RWPE1 (cell line): ENCODE data around the gene CIDEB.

ENCODE experiments used
- CTCF ChIA-PET: fragments of 350-600 bp; sonication (Branson Sonifier 250); formaldehyde crosslinking; extraction: SDS; loops from one replicate; lab custom pipeline; 2021; lab: Yijun Ruan, JAX
- POLR2A ChIA-PET: fragments of 400-600 bp; formaldehyde crosslinking; extraction: SDS; loops from one replicate; lab custom pipeline; 2020; ENCODE audit warnings: antibody characterized with exemption; ENCODE audit not compliant: low non-redundant PET; lab: Yijun Ruan, JAX
- DNase-seq: peaks from one replicate; pipeline ENCODE4 v3.0.0; 2012; ENCODE audit warnings: low spot score
- H3K27ac ChIP-seq: fragments of 450-650 bp; 2 replicates; pipeline ENCODE4 v1.5.1; 2017
- TF ChIP-seq, protein P1 (sequence below): fragments of 450-650 bp; conservative IDR thresholded peaks from 2 replicates; pipeline ENCODE4 v1.5.1; 2017; ENCODE audit warnings: low read depth, mild to moderate bottlenecking

Gene CIDEB

DNA sequence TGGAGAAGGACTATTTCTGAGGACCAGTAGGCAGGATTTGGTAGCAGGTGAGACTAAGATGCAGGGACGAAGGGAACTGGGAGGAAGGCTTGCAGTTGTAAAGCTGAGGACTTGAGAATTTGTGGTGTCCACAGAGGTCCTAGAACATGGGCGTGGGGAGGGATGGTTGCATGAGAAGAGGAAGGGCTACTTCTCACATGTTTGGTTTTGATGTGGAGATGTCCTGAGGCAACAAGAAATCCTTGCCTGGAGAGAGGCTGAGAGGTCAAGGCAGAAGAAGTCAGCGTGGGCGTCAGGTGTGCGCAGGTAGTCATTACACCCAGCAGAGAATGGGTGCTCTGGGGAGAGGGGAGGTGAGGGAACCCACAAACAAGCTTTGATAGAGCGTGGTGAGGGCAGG is 30.7 kb downstream of the CIDEB start:
- POLR2A ChIA-PET: no interaction called here
- TF ChIP-seq, protein P1, sequence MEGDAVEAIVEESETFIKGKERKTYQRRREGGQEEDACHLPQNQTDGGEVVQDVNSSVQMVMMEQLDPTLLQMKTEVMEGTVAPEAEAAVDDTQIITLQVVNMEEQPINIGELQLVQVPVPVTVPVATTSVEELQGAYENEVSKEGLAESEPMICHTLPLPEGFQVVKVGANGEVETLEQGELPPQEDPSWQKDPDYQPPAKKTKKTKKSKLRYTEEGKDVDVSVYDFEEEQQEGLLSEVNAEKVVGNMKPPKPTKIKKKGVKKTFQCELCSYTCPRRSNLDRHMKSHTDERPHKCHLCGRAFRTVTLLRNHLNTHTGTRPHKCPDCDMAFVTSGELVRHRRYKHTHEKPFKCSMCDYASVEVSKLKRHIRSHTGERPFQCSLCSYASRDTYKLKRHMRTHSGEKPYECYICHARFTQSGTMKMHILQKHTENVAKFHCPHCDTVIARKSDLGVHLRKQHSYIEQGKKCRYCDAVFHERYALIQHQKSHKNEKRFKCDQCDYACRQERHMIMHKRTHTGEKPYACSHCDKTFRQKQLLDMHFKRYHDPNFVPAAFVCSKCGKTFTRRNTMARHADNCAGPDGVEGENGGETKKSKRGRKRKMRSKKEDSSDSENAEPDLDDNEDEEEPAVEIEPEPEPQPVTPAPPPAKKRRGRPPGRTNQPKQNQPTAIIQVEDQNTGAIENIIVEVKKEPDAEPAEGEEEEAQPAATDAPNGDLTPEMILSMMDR: no peak
- H3K27ac ChIP-seq: no peak overlapping the region; the same call in 1 of the 2 replicates
- DNase-seq: no peak
- CTCF ChIA-PET: interaction anchor here (0.9 to 3.6 kb wide), 2 partner anchors 20 to 31 kb away, joined by 3 to 15 read pairs; partner anchors contain the start of gene CIDEB

DNA sequence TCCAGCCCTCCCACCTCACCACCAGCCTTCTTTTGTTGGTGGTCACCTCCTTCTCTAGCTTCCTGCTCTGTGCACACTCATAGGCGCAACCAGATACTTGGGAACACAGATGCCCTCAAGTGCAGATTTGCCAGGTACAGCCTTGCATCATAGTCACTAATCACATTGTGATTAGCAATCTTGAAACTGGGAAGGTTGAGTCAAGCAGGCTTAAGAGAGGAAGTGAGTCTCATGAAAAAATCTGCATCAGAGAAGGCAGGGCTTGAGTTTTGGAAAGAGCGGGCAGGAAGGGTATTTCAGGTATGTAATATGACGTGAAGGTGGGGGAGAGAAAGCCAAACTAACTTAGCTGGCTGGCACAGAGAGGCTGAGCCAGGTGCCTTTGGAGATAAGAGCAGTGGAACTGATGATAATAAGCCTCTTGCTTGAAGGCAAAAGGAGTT is 33.7 kb downstream of the CIDEB start:
- peak overlapping the region; percentile 91 for H3K27ac ChIP-seq
- CTCF ChIA-PET: interaction anchor here (0.5 to 1.3 kb wide), 2 partner anchors 23 to 31 kb away, joined by 3 to 4 read pairs; no protein-coding TSS in a partner anchor
- TF ChIP-seq, protein P1: no peak
- POLR2A ChIA-PET: interaction anchor here (0.6 to 0.9 kb wide), 3 partner anchors 9 to 182 kb away, joined by 3 to 13 read pairs (median 4); no protein-coding TSS in a partner anchor
- peak; percentile 91 for DNase-seq

DNA sequence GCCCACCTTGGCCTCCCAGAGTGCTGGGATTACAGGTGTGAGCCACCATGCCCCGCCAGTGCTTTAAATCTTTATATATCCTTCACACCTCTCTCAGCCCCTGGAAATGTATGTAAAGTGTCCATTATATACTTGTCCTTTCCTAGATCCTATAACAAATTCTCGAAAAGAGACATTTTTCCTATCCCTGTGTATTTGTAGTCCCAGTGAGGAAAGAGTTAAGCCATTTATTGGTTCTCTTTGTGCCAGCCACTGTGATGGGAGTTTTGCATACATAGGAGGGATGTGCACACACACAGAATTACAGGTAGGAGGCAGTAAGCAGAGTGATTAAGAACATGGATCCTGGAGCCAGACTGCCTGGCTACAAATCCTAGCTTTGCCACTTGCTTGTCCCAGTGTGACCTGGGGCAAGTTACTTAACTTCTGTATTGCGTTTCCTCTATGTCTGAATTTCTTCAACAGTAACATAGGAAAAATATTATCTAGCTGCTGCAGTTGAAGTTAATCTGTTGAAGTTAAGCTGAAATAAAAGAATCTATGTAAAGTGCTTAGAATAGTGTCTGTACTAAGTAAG is 34.3 kb downstream of the CIDEB start:
- H3K27ac ChIP-seq: peak overlapping the region; percentile 91
- ChIA-PET POLR2A (interaction anchor here (0.6 to 0.9 kb wide), 2 partner anchors 11 to 182 kb away, joined by 3 to 4 read pairs; no protein-coding TSS in a partner anchor), CTCF (interaction anchor here (0.5 to 1.3 kb wide), 2 partner anchors 16 to 24 kb away, joined by 3 to 4 read pairs; no protein-coding TSS in a partner anchor)
- DNase-seq: no peak
- TF ChIP-seq, protein P1: no peak

DNA sequence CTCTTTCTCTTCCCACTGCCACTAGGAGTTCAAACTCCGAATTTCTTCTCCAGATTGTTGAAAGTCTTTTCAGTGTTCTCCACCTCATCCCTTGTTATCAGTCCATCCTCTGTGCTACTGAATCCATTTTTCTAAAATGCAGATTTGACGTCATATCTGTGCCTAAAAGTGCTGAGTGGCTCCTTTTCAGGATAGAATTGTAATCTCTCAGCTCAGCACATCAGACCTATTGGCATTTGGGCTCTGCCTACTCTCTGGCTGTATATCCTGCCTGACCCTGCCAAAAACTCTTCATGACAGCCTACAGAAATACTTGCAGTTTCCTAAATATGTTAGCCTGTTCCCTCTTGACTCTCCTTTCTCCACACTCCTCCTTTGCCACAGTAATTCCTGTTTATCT is 35.3 kb downstream of the CIDEB start:
- TF ChIP-seq, protein P1: no peak
- CTCF ChIA-PET: interaction anchor here (0.6 to 1.0 kb wide), 3 partner anchors 9 to 114 kb away, joined by 3 read pairs; no protein-coding TSS in a partner anchor
- POLR2A ChIA-PET: interaction anchor here (2.1 kb wide), 1 partner anchor 30 kb away, joined by 12 read pairs; the partner anchor contains the start of gene TINF2
- no peak for DNase-seq
- H3K27ac ChIP-seq: no peak overlapping the region

DNA sequence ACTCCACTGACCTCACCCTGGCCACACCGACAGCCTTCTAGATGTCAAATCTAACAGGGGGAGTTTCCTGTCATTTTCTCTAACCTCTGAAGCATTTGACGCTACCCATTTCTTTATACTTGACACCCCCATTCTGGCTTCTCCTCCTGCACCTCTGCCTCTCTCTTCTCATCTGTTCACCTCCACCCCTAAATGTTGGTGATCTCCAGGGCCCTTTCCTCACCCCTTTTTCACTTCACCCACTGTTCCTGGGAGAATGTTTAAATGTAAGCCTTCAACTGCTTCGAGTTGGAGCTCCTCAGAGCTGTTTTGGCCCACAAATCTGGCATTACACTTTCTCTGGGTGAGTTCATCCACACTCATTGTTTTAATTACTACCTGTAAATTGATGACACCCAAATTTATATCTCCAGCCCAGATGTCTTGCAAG is 35.9 kb downstream of the CIDEB start:
- CTCF ChIA-PET: interaction anchor here (0.6 to 1.0 kb wide), 4 partner anchors 10 to 114 kb away, joined by 3 to 4 read pairs (median 3); partner anchors contain the start of gene TINF2
- POLR2A ChIA-PET: interaction anchor here (2.1 kb wide), 1 partner anchor 30 kb away, joined by 12 read pairs; the partner anchor contains the start of gene TINF2
- TF ChIP-seq, protein P1: no peak
- peak overlapping the region; percentile 96 for H3K27ac ChIP-seq
- DNase-seq: no peak

DNA sequence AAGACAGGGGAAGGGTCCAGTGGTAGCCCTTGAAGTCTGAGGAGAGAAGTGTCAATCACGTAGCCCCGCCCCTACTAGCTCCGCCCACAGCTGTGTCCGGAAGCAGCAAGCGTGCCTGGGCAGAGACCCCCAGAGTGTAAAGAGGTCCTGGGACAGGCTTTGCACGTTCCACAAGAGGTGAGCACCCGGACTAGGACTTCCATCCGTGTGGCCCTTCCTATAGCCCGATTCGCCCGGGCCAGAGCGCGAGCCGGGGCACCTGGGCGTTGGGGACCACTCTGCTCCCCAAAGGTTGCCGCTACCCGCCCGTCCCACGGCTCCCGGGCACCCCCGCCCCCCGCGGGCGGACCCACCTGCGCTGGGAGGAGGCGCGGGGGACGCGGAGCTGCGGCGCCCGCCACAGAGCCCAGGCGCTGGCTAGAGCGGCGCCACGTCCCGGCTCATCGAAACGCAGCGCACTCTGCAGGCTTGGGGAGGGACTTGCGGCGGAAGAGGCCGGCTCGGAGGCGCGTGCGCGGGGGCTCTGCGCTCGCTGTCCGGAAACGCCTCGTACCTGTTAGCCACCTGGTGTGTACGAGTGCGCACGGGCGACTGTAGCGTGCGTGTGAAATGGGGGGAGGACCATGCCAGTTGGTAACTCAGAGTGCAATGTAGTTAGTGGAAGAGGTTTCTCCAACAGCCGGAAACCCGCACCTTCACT is 36.5 kb downstream of the CIDEB start, which contains the start of gene RABGGTA:
RABGGTA (minus strand) TSS at position 464 of the 700 bp plus-strand sequence. CDS start 482 bp downstream, outside the sequence.
- CTCF ChIA-PET: interaction anchor here (0.6 to 1.0 kb wide), 4 partner anchors 11 to 131 kb away, joined by 3 to 4 read pairs (median 3); partner anchors contain the start of gene TINF2
- POLR2A ChIA-PET: interaction anchor here (0.7 to 2.1 kb wide), 3 partner anchors 12 to 29 kb away, joined by 3 to 12 read pairs (median 3); partner anchors contain the start of gene TINF2
- peak; percentile 91 for DNase-seq
- TF ChIP-seq, protein P1: peak; percentile 88
- H3K27ac ChIP-seq: peak within 1 kb of the TSS; percentile 96
